Astrocyte (in vitro differentiated cells and primary cell): ENCODE results near the gene TMUB1. TPM values are rescaled to one million over a fixed set of nuclear protein-coding genes. Genes with fewer than 3 reads are reported as not detected.

ENCODE experiments used
- DNase-seq: peaks from one replicate; pipeline ENCODE4 v3.0.0-alpha.2; 2010; ENCODE audit warnings: low read depth
- FAIRE-seq: peaks from 2 replicates; lab custom pipeline; 2011; peaks lifted over from hg19 to GRCh38; lab: Jason Lieb, UNC
- H2AFZ ChIP-seq: 2 replicates; pipeline ENCODE4 v1.6.0; 2012; ENCODE audit warnings: low read depth, low read length, inconsistent platforms
- H3K27ac ChIP-seq: 2 replicates; pipeline ENCODE4 v1.5.1; 2011; ENCODE audit warnings: low read depth, low read length, inconsistent platforms
- H3K27me3 ChIP-seq: 2 replicates; pipeline ENCODE4 v1.6.0; 2011; ENCODE audit warnings: low read length, inconsistent platforms; ENCODE audit not compliant: insufficient read depth
- H3K36me3 ChIP-seq: 2 replicates; pipeline ENCODE4 v1.5.1; 2011; ENCODE audit warnings: low read length, inconsistent platforms; ENCODE audit not compliant: insufficient read depth
- H3K4me1 ChIP-seq: 2 replicates; pipeline ENCODE4 v1.5.1; 2011; ENCODE audit warnings: low read length, inconsistent platforms; ENCODE audit not compliant: insufficient read depth
- H3K4me2 ChIP-seq: 2 replicates; pipeline ENCODE4 v1.6.0; 2012; ENCODE audit warnings: low read length, inconsistent platforms
- H3K4me3 ChIP-seq: 2 replicates; pipeline ENCODE4 v1.5.1; 2011; ENCODE audit warnings: low read depth, mild to moderate bottlenecking, low read length, inconsistent platforms; ENCODE audit not compliant: insufficient read depth
- H3K79me2 ChIP-seq: 2 replicates; pipeline ENCODE4 v1.6.0; 2012; ENCODE audit warnings: mild to moderate bottlenecking, low read length, inconsistent platforms; ENCODE audit not compliant: insufficient read depth
- H3K9ac ChIP-seq: 2 replicates; pipeline ENCODE4 v1.6.0; 2012; ENCODE audit warnings: mild to moderate bottlenecking, low read length, inconsistent platforms
- H3K9me3 ChIP-seq: 2 replicates; pipeline ENCODE4 v1.5.1; 2012; ENCODE audit warnings: low read depth, mild to moderate bottlenecking, low read length, inconsistent platforms; ENCODE audit not compliant: insufficient read depth
- H4K20me1 ChIP-seq: 2 replicates; pipeline ENCODE4 v1.6.0; 2012; ENCODE audit warnings: low read length, inconsistent platforms; ENCODE audit not compliant: insufficient read depth
- H3K27ac Mint-ChIP-seq: one replicate; pipeline ENCODE4 v1.8.0; 2021; ENCODE audit warnings: mild to moderate bottlenecking, mixed read lengths; ENCODE audit not compliant: unreplicated experiment
- H3K27me3 Mint-ChIP-seq: one replicate; pipeline ENCODE4 v1.8.0; 2021; ENCODE audit warnings: low read depth, mixed read lengths; ENCODE audit not compliant: unreplicated experiment
- H3K36me3 Mint-ChIP-seq: one replicate; pipeline ENCODE4 v1.8.0; 2021; ENCODE audit warnings: low read depth, mixed read lengths; ENCODE audit not compliant: unreplicated experiment
- H3K4me1 Mint-ChIP-seq: one replicate; pipeline ENCODE4 v1.8.0; 2021; ENCODE audit warnings: low read depth, mixed read lengths; ENCODE audit not compliant: unreplicated experiment
- H3K4me3 Mint-ChIP-seq: one replicate; pipeline ENCODE4 v1.8.0; 2021; ENCODE audit warnings: mild to moderate bottlenecking, moderate library complexity, mixed read lengths; ENCODE audit not compliant: unreplicated experiment
- H3K9me3 Mint-ChIP-seq: one replicate; pipeline ENCODE4 v1.8.0; 2021; ENCODE audit warnings: mild to moderate bottlenecking, mixed read lengths; ENCODE audit not compliant: unreplicated experiment
- EZH2 ChIP-seq: IDR thresholded peaks from 2 replicates; pipeline ENCODE4 v1.6.1; 2012; ENCODE audit warnings: mild to moderate bottlenecking, low read length, inconsistent platforms; ENCODE audit not compliant: insufficient read depth
- total RNA-seq: library from RNA; stranded (reverse); gene quantifications from 2 replicates; pipeline ENCODE4 v1.2.1, GENCODE V29; 2021
- TF ChIP-seq, protein P1 (sequence below): IDR thresholded peaks from 2 replicates; pipeline ENCODE4 v1.5.1; 2011; ENCODE audit warnings: low read depth, mild to moderate bottlenecking, inconsistent platforms, low read length, moderate library complexity; ENCODE audit not compliant: insufficient read depth

The TMUB1 gene
- total RNA-seq, 1 donor from 2014 or later: 42.9 TPM

GRCh38 chr7:151113344-151114150, 30.3 kb upstream of the TMUB1 start:
- peak overlapping the region; percentile 79 for H3K4me2 ChIP-seq
- TF ChIP-seq, protein P1, sequence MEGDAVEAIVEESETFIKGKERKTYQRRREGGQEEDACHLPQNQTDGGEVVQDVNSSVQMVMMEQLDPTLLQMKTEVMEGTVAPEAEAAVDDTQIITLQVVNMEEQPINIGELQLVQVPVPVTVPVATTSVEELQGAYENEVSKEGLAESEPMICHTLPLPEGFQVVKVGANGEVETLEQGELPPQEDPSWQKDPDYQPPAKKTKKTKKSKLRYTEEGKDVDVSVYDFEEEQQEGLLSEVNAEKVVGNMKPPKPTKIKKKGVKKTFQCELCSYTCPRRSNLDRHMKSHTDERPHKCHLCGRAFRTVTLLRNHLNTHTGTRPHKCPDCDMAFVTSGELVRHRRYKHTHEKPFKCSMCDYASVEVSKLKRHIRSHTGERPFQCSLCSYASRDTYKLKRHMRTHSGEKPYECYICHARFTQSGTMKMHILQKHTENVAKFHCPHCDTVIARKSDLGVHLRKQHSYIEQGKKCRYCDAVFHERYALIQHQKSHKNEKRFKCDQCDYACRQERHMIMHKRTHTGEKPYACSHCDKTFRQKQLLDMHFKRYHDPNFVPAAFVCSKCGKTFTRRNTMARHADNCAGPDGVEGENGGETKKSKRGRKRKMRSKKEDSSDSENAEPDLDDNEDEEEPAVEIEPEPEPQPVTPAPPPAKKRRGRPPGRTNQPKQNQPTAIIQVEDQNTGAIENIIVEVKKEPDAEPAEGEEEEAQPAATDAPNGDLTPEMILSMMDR: no peak
- no peak for TF ChIP-seq EZH2
- Mint-ChIP-seq H3K27ac (peak overlapping the region; percentile 97), H3K27me3 (no peaks in the 10 kb centered on the region), H3K9me3 (no peaks in the 10 kb centered on the region), H3K36me3 (peaks cover 5% of the 10 kb centered on the region), H3K4me1 (peaks cover 36% of the 10 kb centered on the region), H3K4me3 (peak overlapping the region; percentile 84)
- H3K9ac ChIP-seq: peak overlapping the region; percentile 65
- no peaks in the 10 kb centered on the region for H3K36me3 ChIP-seq
- H3K4me1 ChIP-seq: peaks cover 30% of the 10 kb centered on the region
- no peaks in the 10 kb centered on the region for H3K27me3 ChIP-seq
- peak overlapping the region; percentile 45 for H3K4me3 ChIP-seq
- H4K20me1 ChIP-seq: peaks cover 87% of the 10 kb centered on the region
- DNase-seq (peak; percentile 96), FAIRE-seq (peak; percentile 5)
- H3K27ac ChIP-seq: peak overlapping the region; percentile 80
- H3K79me2 ChIP-seq: peaks cover 81% of the 10 kb centered on the region
- peak overlapping the region; percentile 42 for H2AFZ ChIP-seq
- H3K9me3 ChIP-seq: no peaks in the 10 kb centered on the region

DNA sequence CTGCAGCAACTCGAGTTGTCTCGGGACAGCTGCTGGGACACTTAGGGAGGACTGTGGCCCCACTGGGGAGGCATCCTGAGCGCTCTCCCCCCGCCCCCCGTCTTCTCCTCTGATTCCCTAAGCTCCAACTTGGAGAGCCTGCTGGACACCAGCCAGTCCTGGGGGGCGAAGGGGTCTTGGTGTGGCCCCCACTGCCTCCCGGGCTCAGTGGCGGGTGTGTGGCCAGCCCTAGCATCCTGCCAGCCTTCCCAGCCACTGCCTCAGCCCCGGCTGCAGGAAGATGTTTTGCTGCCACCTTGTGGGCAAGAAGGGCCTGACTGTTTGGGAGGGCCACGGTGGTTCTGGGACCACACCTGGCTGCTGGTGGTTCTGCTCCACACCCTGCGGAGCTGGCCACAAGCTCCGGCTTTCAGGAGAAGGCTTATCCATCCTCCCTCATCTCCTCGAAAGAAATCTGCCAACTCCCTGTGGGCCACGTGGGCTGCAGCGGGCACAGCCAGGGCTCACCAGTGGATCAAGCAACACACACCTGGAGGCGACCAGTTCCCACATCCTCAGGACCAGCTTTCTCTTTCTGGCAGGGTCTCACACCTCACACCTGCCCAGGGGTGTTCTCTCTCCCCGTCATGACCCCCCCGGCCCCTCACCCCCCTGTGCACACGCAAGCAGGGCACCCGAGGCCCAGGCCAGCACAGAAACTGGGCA, 27.8 kb upstream of the TMUB1 start:
- H3K9me3 ChIP-seq: no peaks in the 10 kb centered on the region
- Mint-ChIP-seq H3K4me1 (peaks cover 37% of the 10 kb centered on the region), H3K4me3 (no peak overlapping the region), H3K27ac (no peak overlapping the region), H3K27me3 (no peaks in the 10 kb centered on the region), H3K9me3 (no peaks in the 10 kb centered on the region), H3K36me3 (peaks cover 2% of the 10 kb centered on the region)
- H2AFZ ChIP-seq: no peak overlapping the region
- peaks cover 76% of the 10 kb centered on the region for H3K79me2 ChIP-seq
- FAIRE-seq (no peak), DNase-seq (no peak)
- H3K9ac ChIP-seq: no peak overlapping the region
- H3K4me2 ChIP-seq: no peak overlapping the region
- H3K27ac ChIP-seq: no peak overlapping the region
- H3K27me3 ChIP-seq: no peaks in the 10 kb centered on the region
- TF ChIP-seq, protein P1: peak; percentile 65
- no peak for TF ChIP-seq EZH2
- peaks cover 82% of the 10 kb centered on the region for H4K20me1 ChIP-seq
- H3K4me1 ChIP-seq: peaks cover 25% of the 10 kb centered on the region
- H3K36me3 ChIP-seq: no peaks in the 10 kb centered on the region
- H3K4me3 ChIP-seq: no peak overlapping the region
